Stimulated activated CD8-positive, alpha-beta memory T cell treated with anti-CD3 and anti-CD28 coated beads, Interleukin-12 subunit alpha, Interleukin-12 subunit beta, amount 100 ng/mL, for 1 hour (primary cell): Measurements from ENCODE around the gene ARID1B.

Experiments used
- DNase-seq: peaks from one replicate; pipeline ENCODE4 v3.0.0-alpha.2; 2020; ENCODE audit warnings: low read depth

ARID1B gene

DNA sequence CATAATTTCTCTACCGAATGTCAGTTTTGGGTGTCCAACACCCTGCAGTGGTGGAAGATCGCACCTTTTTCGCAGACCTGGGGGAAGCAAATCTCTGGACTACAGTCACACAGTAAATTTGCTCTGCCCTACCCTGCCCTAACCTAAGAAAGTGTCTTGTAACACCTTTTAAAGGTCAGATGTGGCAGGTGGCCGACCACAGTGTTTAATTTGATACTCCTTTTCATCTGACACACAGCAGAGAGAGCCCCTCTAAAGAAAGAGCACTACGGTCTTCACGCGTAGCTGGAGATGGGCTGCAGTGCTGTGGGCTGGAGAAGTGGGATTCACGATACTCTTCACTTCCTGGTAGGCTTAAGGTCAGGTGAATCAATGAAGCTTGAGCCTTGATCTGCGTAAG is 436.2 kb downstream of the ARID1B start:
- no peak for DNase-seq

DNA sequence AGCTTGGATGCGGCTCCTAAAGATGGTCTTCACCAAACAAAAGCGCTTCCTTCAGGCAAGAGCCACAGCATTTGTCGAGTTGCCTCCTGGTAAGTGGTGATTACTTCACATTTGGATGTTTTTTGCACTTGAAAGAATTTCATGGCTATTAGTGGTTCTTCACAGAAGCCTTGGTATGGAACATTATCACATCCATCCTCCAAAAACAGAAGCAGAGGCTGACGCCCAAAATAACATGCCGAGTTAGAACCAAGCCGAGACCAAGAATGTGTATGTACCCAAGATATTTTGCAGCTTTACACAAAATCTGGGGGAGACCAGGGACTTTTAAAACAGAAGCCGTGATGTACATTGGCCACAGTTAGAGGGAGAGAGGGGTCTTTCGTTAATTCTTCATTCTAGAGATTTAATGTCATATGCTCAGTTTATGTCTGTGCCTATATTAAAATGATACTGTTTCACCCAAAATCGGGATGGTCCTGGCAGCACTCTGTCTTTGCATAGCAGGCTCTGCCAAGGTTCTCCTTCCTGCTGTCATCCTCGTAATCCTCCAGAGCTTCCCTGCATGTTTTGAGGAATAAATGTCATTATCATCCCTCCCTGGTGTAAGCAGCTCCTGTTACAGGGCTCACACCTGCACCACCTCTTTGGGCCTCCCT is 436.9 kb downstream of the ARID1B start:
- DNase-seq, result no peak

GRCh38 chr6:157215717-157216116 is 438.5 kb downstream of the ARID1B start:
- no peak for DNase-seq

DNA sequence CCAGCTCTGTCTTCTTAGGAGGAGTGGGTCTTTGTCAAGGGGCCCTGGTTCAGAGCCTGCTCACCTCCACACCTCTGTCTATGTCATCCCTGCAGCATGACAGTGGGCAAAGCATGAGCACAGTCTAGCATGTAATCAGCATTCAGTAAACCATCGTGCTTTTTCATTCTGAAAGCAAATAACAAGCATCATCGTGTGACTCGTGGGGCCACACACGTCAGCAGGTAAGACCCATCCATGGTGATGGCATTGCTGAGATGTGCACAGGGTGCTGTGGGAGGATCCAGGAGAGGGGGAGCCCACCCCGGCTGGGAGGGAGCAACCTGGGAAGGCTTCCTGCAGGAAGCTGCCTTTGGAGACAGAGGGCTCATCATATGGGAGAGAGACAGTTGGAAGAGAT is 439.4 kb downstream of the ARID1B start:
- no peak for DNase-seq

GRCh38 chr6:157217198-157217893 is 440.2 kb downstream of the ARID1B start:
- no peak for DNase-seq

DNA sequence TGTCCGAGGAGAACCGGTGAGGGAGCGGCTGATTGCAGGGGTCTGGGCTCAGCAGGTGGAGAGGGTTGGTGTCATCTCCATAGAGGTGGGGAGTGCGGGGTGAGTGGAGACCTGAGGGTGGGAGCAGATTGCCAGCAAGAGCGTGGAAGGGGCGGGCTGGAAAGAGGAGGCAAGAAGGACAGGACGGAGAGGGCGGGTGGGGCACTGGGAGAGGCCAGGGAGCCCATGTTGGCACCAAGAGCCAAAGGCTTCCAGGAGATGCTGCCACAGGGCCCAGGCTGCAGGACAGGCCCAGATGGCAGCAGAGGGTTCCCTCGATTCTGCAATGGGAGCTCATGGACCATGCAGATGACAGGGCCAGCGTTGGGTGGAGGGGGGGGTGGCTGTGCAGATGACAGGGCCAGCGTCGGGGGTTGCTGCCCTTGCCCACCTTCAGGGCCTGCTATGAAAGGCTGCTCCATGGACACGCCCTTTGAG is 440.8 kb downstream of the ARID1B start:
- no peak for DNase-seq

- no peak for DNase-seq
Observed at GRCh38 chr6:157218371-157219198, 441.4 kb downstream of the ARID1B start.

DNA sequence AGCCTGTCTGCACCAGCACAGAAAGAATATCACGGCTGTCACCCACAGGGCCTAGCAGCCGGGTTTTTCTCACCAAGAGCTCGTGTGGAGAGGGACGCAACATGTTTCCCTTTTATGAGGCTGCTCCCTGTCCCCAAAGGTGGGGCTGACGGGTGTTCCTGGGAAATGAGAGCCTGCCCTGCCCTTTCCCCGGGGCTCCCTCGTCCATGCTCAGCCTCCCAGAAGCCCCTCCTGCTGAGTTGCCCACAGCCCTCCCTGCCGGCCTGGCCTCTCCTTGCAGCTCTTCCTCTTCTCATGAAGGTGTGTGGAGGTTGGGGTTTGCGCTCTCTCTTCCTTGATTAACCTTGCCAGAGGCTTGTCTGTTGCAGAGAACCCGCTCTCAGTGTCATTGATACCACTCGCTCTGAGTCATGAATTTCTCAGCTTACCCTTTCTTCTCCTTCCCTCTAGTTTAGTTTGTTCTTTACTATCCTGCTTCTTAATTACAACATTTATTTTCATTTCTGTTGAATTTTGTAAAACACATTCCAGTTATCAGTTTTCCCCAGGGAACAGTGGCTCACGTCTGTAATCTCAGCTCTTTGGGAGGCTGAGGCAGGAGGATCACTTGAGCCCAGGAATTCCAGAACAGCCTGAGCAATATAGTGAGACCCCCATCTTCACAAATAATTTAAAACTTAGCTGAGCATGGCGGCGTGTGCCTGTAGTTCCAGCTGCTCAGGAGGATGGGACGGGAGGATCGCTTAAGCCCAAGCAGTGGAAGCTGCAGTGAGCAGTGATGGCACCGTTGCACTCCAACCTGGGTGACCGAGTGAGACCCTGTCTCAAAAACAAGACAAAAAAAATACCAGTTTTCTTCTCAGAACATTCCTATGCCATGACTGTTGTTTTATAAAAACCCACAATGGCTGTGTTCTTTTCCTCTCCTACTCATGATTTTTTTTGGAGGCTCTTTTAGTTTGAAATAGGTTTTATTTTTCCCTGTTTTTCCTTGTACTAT is 442.3 kb downstream of the ARID1B start:
- no peak for DNase-seq

DNA sequence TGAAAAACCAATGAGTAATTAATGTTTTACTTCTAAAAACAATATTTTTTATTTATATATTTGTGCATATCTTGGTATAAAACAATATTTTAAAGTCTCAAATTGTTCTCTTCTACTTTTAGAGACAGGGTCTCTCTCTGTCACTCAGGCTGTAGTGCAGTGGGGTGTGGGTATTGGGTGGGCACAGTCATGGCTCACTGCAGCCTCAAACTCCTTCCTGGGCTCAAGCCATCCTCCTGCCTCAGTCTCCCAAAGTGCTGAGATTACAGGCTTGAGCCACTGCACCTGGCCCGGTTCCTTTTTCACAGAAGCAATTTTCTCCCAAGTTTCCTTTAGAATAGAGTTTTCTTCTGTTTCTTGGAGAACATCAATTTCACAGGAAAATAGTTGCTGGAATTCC is 443.3 kb downstream of the ARID1B start:
- DNase-seq, result no peak

GRCh38 chr6:157221049-157221816 is 444.1 kb downstream of the ARID1B start:
- peak; percentile 71 for DNase-seq

DNA sequence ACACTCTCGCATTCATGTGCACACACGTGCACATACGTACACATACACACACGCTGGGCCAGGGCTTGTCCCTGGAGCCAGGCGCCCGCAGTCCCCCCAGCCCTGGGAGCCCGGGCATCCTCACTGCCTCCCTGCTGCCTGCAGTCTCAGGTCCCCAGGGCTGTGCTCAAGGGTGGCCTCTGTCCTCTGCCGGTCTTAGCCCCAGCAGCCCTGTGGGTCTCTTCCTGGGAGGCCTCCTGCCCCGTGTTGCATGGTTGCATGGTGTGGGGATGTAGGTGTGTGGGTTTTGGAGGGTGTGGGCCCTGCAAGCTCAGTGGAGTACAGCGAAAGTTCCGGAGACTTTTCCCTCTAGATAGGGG is 444.6 kb downstream of the ARID1B start:
- no peak for DNase-seq

- no peak for DNase-seq
Observed at GRCh38 chr6:157222201-157222981, 445.2 kb downstream of the ARID1B start.

GRCh38 chr6:157223021-157223430 is 445.8 kb downstream of the ARID1B start:
- DNase-seq, result no peak

GRCh38 chr6:157223511-157223910 is 446.3 kb downstream of the ARID1B start:
- DNase-seq, result no peak

- DNase-seq, result no peak
Observed at GRCh38 chr6:157224178-157224950, 447.2 kb downstream of the ARID1B start.

GRCh38 chr6:157224951-157225574 is 447.9 kb downstream of the ARID1B start:
- DNase-seq, result no peak

- DNase-seq, result no peak
Observed at GRCh38 chr6:157225575-157225995, 448.4 kb downstream of the ARID1B start.

DNA sequence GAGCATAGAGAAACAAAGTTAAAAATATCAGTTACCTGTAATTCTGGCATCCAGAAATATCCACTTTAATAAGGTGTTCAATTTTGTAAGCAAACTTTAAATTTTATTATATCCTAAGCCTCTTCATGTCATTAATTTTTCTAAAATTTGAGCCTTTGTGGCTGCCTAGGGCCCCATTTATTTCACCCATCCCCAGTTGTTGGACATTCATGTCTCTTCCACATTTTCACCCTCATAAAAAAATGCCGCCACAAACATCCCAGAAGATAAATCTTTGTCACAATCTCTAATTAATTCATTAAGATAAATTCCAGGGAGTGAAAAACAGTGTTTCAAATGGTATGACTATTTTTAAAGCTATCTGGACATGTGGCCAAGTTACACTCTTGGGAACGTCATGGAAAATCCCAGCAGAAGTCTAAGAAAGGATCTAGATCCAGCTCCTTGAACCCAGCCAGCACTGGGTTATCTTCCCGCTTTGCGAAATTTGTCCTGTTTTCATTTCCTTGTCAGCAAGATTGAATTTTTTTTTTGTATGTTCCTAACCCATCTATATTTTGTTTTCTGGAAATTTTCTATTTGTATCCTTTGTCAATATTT is 448.9 kb downstream of the ARID1B start:
- no peak for DNase-seq
